ENCODE measurements around the gene PARP9. TPM values are rescaled to one million over a fixed set of nuclear protein-coding genes. Genes with fewer than 3 reads are reported as not detected.

PARP9 gene
- total RNA-seq, 1 experiment from 2014 or later = 1.8 TPM

- TF ChIP-seq ZNF281 (CRISPR knock-in tag; IDR thresholded peaks at IDR 0.05) (no peak), JAZF1 (CRISPR knock-in tag; IDR thresholded peaks at IDR 0.05) (no peak), MLX (CRISPR knock-in tag; IDR thresholded peaks at IDR 0.05) (no peak), ZNF532 (CRISPR knock-in tag; IDR thresholded peaks at IDR 0.05; ENCODE audit: borderline replicate concordance) (no peak), CBFB (CRISPR knock-in tag; IDR thresholded peaks at IDR 0.05; ENCODE audit: low read depth) (no peak), ZNF423 (CRISPR knock-in tag; IDR thresholded peaks at IDR 0.05) (no peak), ZNF425 (CRISPR knock-in tag; conservative IDR thresholded peaks at IDR 0.05) (no peak), ATF3 (CRISPR knock-in tag; conservative IDR thresholded peaks at IDR 0.05) (no peak), RELA (CRISPR knock-in tag; IDR thresholded peaks at IDR 0.05; ENCODE audit: borderline replicate concordance) (no peak), FOXJ3 (CRISPR knock-in tag; IDR thresholded peaks at IDR 0.05; ENCODE audit: borderline replicate concordance) (no peak), ATF1 (CRISPR knock-in tag; IDR thresholded peaks at IDR 0.05) (no peak), SOX15 (CRISPR knock-in tag; IDR thresholded peaks at IDR 0.05) (no peak), IRF1 (CRISPR knock-in tag; IDR thresholded peaks at IDR 0.05) (no peak)
These were observed 61.2 kb downstream of the PARP9 start (continued) for GRCh38 chr3:122502941-122503340.

GRCh38 chr3:122502139-122502538, 62.0 kb downstream of the PARP9 start:
- POLR2A ChIA-PET = no interaction called here
- ATAC-seq = no peak; the same call in 1 of the 2 replicates
- H3K4me3 Mint-ChIP-seq = no peak overlapping the region
- DNase-seq (ENCODE audit: low spot score) = no peak
- H3K9me3 Mint-ChIP-seq = peaks cover 5% of the 10 kb centered on the region
- TF ChIP-seq ZMAT4 (CRISPR knock-in tag; IDR thresholded peaks at IDR 0.05) (no peak), GABPB1 (CRISPR knock-in tag; IDR thresholded peaks at IDR 0.05) (no peak), ATF2 (CRISPR knock-in tag; IDR thresholded peaks at IDR 0.05; ENCODE audit: borderline replicate concordance, low read depth) (no peak), TP53 (CRISPR knock-in tag; IDR thresholded peaks at IDR 0.05) (no peak), NR1H2 (CRISPR knock-in tag; IDR thresholded peaks at IDR 0.05) (no peak), ZNF532 (CRISPR knock-in tag; IDR thresholded peaks at IDR 0.05; ENCODE audit: borderline replicate concordance) (no peak), NFATC4 (CRISPR knock-in tag; IDR thresholded peaks at IDR 0.05) (no peak)
- H3K36me3 Mint-ChIP-seq = no peaks in the 10 kb centered on the region
- H3K27ac Mint-ChIP-seq = peak overlapping the region; percentile 52
- CTCF ChIA-PET = interaction anchor here (0.7 kb wide), 1 partner anchor 140 kb away, joined by 3 read pairs; no protein-coding TSS in a partner anchor
- no peaks in the 10 kb centered on the region for H3K27me3 Mint-ChIP-seq (ENCODE audit: low read depth)
- peaks cover 53% of the 10 kb centered on the region for H3K4me1 Mint-ChIP-seq

All from WTC11 (cell line).